Peyer's patch (tissue), 4 donors: ENCODE results near the gene ANKS1A.

Experiments used
- CTCF ChIP-seq, 6 experiments: fragments of 450-650 bp in 4 of 6; fragments of 200-600 bp in 2 of 6; sonication (generic) in 1 of 6; IDR thresholded peaks; one replicate each; pipeline ENCODE4 v1.5.1; 2017 to 2019; ENCODE audit warnings: antibody characterized with exemption in 6 of 6, mild to moderate bottlenecking in 3 of 6, moderate library complexity in 1 of 6
- POLR2A ChIP-seq, 2 donors: fragments of 450-650 bp; IDR thresholded peaks; one replicate each; pipeline ENCODE4 v1.5.1; 2017; ENCODE audit warnings: antibody characterized with exemption in 2 of 2, mild to moderate bottlenecking in 2 of 2, moderate library complexity in 2 of 2

GRCh38 chr6:34964564-34964963 lies 75.5 kb downstream of the ANKS1A start:
- no peak for TF ChIP-seq CTCF (IDR thresholded peaks at IDR 0.05)
- TF ChIP-seq POLR2A (IDR thresholded peaks at IDR 0.05), result no peak
